Uterus (tissue), 4 donors: ENCODE measurements around the gene ARHGEF7. TPM values are rescaled to one million over a fixed set of nuclear protein-coding genes. Genes with fewer than 3 reads are reported as not detected.

Experiments
- DNase-seq, 2 donors: peaks; one replicate each; pipeline ENCODE4 v3.0.0-alpha.2; 2019 to 2020
- H3K27ac ChIP-seq, 2 donors: fragments of 200-600 bp; sonication (generic); 1 replicate in 1 of 2; 2 replicates in 1 of 2; pipeline ENCODE4 v1.5.1; 2016 to 2018
- H3K27me3 ChIP-seq, 2 donors: fragments of 200-600 bp; sonication (generic); one replicate each; pipeline ENCODE4 v1.5.1; 2018 to 2019; ENCODE audit warnings: control low read depth in 1 of 2
- H3K36me3 ChIP-seq, 2 donors: fragments of 200-600 bp; sonication (generic); one replicate each; pipeline ENCODE4 v1.5.1; 2019; ENCODE audit warnings: control low read depth in 1 of 2
- H3K4me1 ChIP-seq, 2 donors: fragments of 200-600 bp; sonication (generic); one replicate each; pipeline ENCODE4 v1.5.1; 2018 to 2019; ENCODE audit warnings: control low read depth in 1 of 2
- H3K4me3 ChIP-seq, 2 donors: fragments of 200-600 bp; sonication (generic); 1 replicate in 1 of 2; 2 replicates in 1 of 2; pipeline ENCODE4 v1.5.1; 2018 to 2019; ENCODE audit warnings: mild to moderate bottlenecking in 1 of 2
- H3K9me3 ChIP-seq, 2 donors: fragments of 200-600 bp; sonication (generic); one replicate each; pipeline ENCODE4 v1.5.1; 2019; ENCODE audit warnings: control low read depth in 1 of 2
- CTCF ChIP-seq, 4 experiments: fragments of 200-600 bp in 2 of 4; fragments of 450-650 bp in 2 of 4; sonication (generic) in 2 of 4; IDR thresholded peaks; one replicate each; pipeline ENCODE4 v1.5.1; 2016 to 2019; ENCODE audit warnings: antibody characterized with exemption in 4 of 4, mild to moderate bottlenecking in 2 of 4, moderate library complexity in 1 of 4
- POLR2A ChIP-seq, 2 donors: fragments of 450-650 bp; IDR thresholded peaks; one replicate each; pipeline ENCODE4 v1.6.1; 2016; ENCODE audit warnings: antibody characterized with exemption in 2 of 2, mild to moderate bottlenecking in 1 of 2, moderate library complexity in 1 of 2
- intact Hi-C: fragments of 100-400 bp; cut with DNase I; formaldehyde crosslinking; loops from one replicate; pipeline ENCODE4 v1.15.1; 2023; ENCODE audit warnings: low total_unique reads
- total RNA-seq, 4 donors: library from RNA; depleted of rRNA in 3 of 4; stranded (reverse); fragments of >200 nt in 3 of 4; gene quantifications; one replicate each; pipeline versions ENCODE4 v1.1.0 to v1.2.4, GENCODE V29; 2014 to 2023
- donor health status: DM: yes; HTN: yes; CAD: no.

Gene ARHGEF7
- total RNA-seq, 4 donors from 2014 or later: 42.6 to 152 (median 127) TPM

GRCh38 chr13:111286162-111286561, 171.1 kb downstream of the ARHGEF7 start:
- no peak for TF ChIP-seq POLR2A (IDR thresholded peaks at IDR 0.05)
- no peak for TF ChIP-seq CTCF (IDR thresholded peaks at IDR 0.05)
- intact Hi-C loops: no loop called here
- no peaks in the 10 kb centered on the region for H3K4me1 ChIP-seq
- no peak overlapping the region for H3K4me3 ChIP-seq
- H3K9me3 ChIP-seq: no peaks in the 10 kb centered on the region
- no peak overlapping the region for H3K27ac ChIP-seq
- no peaks in the 10 kb centered on the region for H3K27me3 ChIP-seq
- no peak for DNase-seq
- no peaks in the 10 kb centered on the region for H3K36me3 ChIP-seq

- no peaks in the 10 kb centered on the region for H3K4me1 ChIP-seq
- no peaks in the 10 kb centered on the region for H3K9me3 ChIP-seq
- DNase-seq: no peak
- TF ChIP-seq POLR2A (IDR thresholded peaks at IDR 0.05): no peak
- TF ChIP-seq CTCF (IDR thresholded peaks at IDR 0.05): no peak
- H3K36me3 ChIP-seq: no peaks in the 10 kb centered on the region
- H3K27me3 ChIP-seq: no peaks in the 10 kb centered on the region
- intact Hi-C loops: no loop called here
- no peak overlapping the region for H3K27ac ChIP-seq
- no peak overlapping the region for H3K4me3 ChIP-seq
Measured at GRCh38 chr13:111286749-111287148, 171.6 kb downstream of the ARHGEF7 start.

GRCh38 chr13:111287201-111287600, 172.1 kb downstream of the ARHGEF7 start:
- TF ChIP-seq CTCF (IDR thresholded peaks at IDR 0.05): no peak
- no peak for TF ChIP-seq POLR2A (IDR thresholded peaks at IDR 0.05)
- H3K4me1 ChIP-seq: no peaks in the 10 kb centered on the region
- no peak overlapping the region for H3K4me3 ChIP-seq
- no peaks in the 10 kb centered on the region for H3K27me3 ChIP-seq
- intact Hi-C loops: no loop called here
- DNase-seq: no peak
- H3K9me3 ChIP-seq: no peaks in the 10 kb centered on the region
- no peaks in the 10 kb centered on the region for H3K36me3 ChIP-seq
- no peak overlapping the region for H3K27ac ChIP-seq

- no peak for DNase-seq
- intact Hi-C loops: no loop called here
- Histone ChIP-seq H3K27me3 (no peaks in the 10 kb centered on the region), H3K27ac (no peak overlapping the region), H3K4me1 (no peaks in the 10 kb centered on the region), H3K4me3 (no peak overlapping the region), H3K9me3 (no peaks in the 10 kb centered on the region), H3K36me3 (no peaks in the 10 kb centered on the region)
- no peak for TF ChIP-seq CTCF (IDR thresholded peaks at IDR 0.05)
- no peak for TF ChIP-seq POLR2A (IDR thresholded peaks at IDR 0.05)
Measured at GRCh38 chr13:111288276-111288675, 173.2 kb downstream of the ARHGEF7 start.

GRCh38 chr13:111289251-111289650, 174.1 kb downstream of the ARHGEF7 start:
- no peak overlapping the region for H3K4me3 ChIP-seq
- no peaks in the 10 kb centered on the region for H3K9me3 ChIP-seq
- no peaks in the 10 kb centered on the region for H3K27me3 ChIP-seq
- intact Hi-C loops: no loop called here
- no peak for TF ChIP-seq POLR2A (IDR thresholded peaks at IDR 0.05)
- TF ChIP-seq CTCF (IDR thresholded peaks at IDR 0.05): no peak
- no peak overlapping the region for H3K27ac ChIP-seq
- no peaks in the 10 kb centered on the region for H3K4me1 ChIP-seq
- no peaks in the 10 kb centered on the region for H3K36me3 ChIP-seq
- no peak for DNase-seq
